Heart left ventricle (tissue), 13 donors: Measurements from ENCODE around the gene NRTN.

Experiments used
- POLR2A ChIP-seq, 2 donors: fragments of 450-650 bp; IDR thresholded peaks; one replicate each; pipeline ENCODE4 v1.6.1; 2017; ENCODE audit warnings: antibody characterized with exemption in 2 of 2, mild to moderate bottlenecking in 2 of 2, moderate library complexity in 2 of 2
- TF ChIP-seq, protein P1 (sequence below), 12 donors: fragments of 200-600 bp; sonication (generic) in 4 of 12; IDR thresholded peaks; one replicate each; pipeline versions ENCODE4 v1.5.0 to v1.8.0; 2018 to 2022; ENCODE audit warnings: antibody characterized with exemption in 12 of 12, mild to moderate bottlenecking in 5 of 12
- donor health status: ischemic (EF 13 %, LVEDD 7.1; RV severe dilation, severe dysfunction).
- donor health status: DM: no; HTN: yes; CAD: no.
- donor health status: DM: no; HTN: no; CAD: no.
- donor health status: ischemic (EF 25% LVEDD 6.9; RV normal size, moderate dysfunction).
- donor health status: ischemic (EF 25% LVEDD 5.7; RV mildly dilated, moderate dysfunction).
- donor health status: ischemic (EF 35%, LVEDD 5.7; RV mildly dilated, moderate dysfunction).
- donor health status: nonischemic (EF 11% LVEDD 7.7; RV severe dilation, severe dysfunction).
- donor health status: DM: yes; HTN: yes; CAD: no.
- donor health status: PGD.
- donor health status: ischemic (EF 29% LVEDD 5.4; RV normal size, mild dysfunction).
- donor health status: nonischemic (EF 23%, LVEDD 6.1; RV moderate dilation, normal function).

DNA sequence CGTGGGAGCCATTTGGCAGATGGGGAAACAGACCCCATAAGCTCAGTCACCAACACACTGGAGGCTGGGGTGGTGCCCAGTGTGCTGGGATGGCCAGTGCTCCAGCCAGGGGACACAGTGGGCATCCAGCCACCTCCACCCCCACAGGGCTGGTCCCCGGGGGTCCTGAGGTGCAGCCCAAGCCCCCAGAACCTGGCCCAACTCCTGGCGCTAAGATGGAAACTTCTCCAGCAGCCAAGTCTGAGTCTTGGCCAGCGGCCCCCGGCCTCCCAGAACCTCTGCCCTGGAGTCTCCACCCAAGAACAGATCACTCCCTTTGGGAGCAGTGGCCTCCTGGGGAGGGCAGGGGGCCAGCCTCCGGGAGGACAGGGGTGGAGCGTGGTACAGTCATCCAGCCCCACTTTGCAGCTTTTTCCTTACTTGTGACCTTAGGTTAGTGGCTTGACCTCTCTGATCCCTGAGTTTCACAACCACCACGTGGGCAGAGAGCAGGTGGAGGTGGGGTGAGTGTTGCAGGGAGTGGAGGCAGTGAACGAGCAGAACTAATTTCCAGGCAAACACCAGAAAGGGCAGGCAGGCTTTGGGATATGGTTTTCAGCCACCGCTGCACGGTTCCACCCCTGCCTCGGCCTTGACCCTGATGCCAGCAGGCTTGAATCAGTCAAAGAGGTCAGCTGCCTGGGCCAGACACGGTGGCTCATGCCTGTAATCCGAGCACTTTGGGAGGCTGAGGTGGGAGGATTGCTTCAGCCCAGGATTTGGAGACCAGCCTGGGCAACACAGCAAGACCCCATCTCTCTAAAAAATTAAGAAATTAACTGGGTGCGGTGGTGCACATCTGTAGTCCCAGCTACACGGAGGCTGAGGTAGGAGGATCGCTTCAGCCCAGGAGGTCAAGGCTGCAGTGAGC, 4.3 kb upstream of the NRTN start:
- TF ChIP-seq, protein P1, sequence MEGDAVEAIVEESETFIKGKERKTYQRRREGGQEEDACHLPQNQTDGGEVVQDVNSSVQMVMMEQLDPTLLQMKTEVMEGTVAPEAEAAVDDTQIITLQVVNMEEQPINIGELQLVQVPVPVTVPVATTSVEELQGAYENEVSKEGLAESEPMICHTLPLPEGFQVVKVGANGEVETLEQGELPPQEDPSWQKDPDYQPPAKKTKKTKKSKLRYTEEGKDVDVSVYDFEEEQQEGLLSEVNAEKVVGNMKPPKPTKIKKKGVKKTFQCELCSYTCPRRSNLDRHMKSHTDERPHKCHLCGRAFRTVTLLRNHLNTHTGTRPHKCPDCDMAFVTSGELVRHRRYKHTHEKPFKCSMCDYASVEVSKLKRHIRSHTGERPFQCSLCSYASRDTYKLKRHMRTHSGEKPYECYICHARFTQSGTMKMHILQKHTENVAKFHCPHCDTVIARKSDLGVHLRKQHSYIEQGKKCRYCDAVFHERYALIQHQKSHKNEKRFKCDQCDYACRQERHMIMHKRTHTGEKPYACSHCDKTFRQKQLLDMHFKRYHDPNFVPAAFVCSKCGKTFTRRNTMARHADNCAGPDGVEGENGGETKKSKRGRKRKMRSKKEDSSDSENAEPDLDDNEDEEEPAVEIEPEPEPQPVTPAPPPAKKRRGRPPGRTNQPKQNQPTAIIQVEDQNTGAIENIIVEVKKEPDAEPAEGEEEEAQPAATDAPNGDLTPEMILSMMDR (IDR thresholded peaks at IDR 0.05) = no peak
- no peak for TF ChIP-seq POLR2A (IDR thresholded peaks at IDR 0.05)
